Measurements from ENCODE around the gene MDFIC.

MDFIC gene

DNA sequence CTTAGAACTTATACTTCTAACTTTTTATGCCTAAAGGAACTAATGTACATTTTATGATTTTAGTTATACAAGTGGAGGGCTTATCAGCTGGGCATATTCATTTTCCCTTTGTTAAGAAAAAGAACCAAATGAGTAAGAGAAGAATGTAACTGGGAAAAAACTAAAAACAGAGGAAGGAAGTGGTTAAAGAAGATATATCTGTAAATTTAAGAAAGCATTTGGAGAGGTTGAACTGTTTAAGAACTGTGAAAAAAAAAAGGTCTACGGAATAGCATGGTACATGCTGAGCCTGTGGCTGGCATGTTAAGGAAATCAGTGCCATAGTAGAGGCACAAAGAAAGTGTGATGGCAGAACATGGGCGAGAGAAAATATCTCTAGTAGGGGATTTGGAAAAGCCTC is 6.2 kb downstream of the MDFIC start:
- no peak for DNase-seq

DNA sequence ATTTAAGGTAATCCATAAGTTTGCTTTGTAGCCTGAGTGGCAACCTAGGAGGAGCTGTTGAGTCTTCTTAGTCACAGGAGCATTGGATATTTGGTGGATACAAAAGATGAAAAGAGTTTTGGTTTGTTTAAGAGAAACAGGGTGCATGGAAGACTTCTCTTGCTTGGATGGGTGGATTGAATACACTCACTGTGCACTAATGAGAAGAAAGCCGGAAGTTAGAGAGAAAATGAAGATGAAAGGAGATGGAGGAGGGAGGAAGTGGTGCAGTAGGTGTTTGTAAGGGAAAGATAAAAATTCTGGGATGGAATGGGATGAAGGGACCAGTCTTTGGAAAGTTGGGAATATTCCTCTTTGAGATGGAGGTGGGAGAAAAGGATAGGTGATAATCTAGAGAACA is 7.7 kb downstream of the MDFIC start:
- DNase-seq = no peak

DNA sequence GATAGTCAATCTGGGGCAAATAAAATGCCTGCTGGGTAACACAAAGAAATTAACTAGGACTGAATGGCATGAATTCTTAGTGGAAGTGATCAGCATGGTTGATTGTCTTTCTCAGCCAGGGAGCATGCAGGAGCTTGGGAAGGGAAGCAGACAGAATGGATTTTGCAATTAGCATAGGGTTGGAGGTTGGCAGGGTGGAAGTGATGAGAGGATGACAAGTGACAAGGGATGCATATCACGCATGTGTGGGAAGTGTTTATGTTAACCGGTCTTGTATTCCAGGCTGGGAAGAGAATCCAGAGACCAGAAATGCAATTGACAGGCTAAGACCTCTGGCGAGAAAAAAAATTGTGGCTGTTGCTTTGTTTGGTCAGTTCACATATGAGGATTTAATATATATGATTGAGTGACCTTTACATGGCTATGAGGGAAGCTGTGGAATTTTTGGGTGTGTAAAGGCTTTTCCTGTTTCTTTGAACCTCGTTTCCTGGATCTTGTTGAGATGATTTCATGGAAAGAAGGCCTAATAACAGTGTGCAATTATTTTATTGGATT is 8.3 kb downstream of the MDFIC start:
- peak; percentile 41 to 79 for DNase-seq

DNA sequence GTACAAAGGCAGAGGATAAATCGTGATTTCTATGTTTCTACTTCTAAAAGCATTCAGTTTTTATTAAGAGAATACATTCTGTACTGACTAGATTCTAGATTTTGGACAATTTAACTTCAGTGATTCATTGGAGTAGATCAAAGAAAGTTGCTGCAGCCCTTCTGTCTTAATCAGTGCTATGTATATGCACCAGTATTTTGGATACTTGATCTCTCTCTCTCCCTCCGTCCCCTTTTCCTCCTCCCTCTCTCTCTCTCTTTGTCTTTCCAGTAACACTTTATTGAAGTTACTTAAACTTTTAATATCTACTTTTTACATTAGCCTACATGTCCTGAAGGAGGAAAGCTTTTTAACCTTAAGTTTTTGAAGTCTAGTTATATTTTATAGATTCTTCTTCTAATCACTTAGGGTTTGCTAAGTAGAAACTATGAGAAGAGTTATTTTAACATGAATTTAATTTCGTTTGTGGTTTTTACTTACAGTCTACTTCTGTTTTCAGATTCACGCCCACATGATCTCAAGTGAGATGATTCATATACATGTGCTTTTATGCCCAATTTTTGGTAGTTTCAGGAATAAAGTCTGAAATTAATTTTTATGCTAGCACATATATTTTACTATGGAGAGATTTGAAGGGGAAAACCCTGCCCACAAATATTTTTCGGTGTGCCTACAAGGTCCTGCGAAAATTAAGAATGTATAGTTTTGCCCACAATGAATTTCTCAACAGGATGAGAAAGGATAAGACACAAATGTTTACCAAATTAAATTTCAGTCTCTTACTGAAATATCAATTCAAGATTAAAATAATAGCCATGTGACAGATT is 9.1 kb downstream of the MDFIC start:
- peak; percentile 84 to 94 for DNase-seq

DNA sequence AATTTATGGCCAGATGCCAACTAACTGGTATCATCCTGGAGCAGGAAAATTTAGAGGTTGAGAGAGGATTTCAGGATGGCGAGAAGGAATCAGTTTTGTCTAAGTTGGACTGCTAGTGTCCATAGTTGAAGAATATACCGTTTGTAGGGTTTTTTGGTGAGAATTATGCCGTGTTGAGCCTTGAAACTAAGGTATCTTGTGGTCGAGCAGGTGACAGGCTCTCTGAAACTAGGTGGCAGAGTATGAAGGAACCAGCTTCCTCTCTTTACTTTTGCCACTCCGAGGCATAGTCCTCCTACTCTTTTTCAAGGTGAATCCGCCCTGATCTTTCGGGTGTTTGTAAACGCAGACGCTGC is 9.7 kb downstream of the MDFIC start:
- no peak for DNase-seq

GRCh38 chr7:114932991-114933390 is 11.1 kb downstream of the MDFIC start:
- peak; percentile 53 to 63 for DNase-seq

GRCh38 chr7:114933658-114934057 is 11.8 kb downstream of the MDFIC start:
- no peak for DNase-seq

GRCh38 chr7:114934086-114934485 is 12.2 kb downstream of the MDFIC start:
- no peak for DNase-seq

DNA sequence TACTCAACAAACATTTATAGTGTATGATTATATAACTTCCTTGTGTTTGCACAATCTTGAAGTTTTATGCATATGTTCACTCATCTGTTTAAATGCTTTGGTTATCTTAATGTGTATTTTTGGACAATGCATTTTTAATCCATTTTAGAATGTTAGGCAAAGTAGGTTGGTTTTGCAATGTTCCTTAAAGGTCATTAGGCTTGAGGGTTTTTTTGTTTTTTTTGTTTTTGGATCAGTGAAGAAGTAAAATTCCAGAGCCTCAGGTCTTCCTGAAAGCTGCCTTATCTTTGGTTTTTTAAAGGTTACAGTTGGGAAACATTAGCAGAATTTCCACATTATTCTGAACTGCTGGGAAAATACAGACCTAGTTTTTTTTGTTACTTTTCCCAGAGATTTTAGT is 12.8 kb downstream of the MDFIC start:
- DNase-seq = peak; percentile 49 to 52

DNA sequence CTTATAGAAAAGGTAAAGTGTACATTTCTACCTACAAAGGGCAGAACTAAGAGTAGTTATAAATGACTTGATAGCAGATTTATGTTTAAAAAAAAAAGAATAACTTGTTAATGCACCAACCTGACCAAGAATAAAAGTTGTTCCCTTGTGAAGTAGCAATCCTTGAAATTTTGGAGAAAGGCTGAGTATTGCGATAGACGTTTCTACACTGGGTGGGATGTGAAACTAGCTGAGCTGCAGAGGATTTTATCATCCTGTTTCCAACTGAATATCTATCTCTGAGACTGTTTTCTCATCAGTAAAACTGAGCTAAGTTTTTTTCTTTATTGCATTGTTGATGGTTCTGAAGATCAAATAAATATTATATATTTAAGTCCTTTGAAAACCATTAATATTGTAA is 14.6 kb downstream of the MDFIC start:
- DNase-seq = peak; percentile 75 to 79

DNA sequence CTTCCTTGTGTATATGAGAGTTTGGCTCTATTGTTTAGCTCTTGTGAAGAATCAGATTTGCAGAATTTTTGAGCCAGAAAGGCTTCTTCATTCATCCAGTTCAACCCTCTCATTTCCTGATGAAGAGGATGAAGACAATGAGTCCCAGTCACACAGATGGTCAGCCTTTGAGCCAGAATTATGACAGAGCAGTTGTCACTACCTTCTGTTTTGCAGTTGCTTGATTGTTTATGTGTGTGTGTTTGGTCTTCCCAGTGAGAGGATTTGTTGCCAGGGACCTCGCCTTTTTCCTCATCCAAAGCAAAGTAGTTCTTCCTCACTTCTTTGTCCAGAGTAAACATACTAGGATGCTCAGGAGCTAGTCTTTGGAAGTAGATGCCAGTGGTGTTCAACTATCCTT is 15.6 kb downstream of the MDFIC start:
- DNase-seq = no peak

DNA sequence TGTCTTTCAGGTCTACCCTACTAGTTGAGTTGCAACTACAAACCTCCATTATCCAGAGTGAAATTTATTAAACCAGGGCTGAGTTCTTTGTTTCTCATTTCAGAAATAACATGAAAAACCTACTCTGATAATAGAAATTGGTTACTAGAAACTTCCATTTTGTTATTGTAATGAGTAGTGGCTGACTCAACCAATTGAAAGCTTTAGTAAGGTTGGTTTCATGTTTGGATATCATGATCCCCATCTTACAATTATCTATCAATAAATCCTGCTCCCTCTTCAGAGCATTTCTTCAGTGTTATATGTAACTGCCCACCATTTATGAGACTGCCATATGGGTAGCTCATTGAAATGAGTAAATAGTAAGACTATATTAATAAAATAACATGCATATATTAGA is 16.9 kb downstream of the MDFIC start:
- DNase-seq = no peak

DNA sequence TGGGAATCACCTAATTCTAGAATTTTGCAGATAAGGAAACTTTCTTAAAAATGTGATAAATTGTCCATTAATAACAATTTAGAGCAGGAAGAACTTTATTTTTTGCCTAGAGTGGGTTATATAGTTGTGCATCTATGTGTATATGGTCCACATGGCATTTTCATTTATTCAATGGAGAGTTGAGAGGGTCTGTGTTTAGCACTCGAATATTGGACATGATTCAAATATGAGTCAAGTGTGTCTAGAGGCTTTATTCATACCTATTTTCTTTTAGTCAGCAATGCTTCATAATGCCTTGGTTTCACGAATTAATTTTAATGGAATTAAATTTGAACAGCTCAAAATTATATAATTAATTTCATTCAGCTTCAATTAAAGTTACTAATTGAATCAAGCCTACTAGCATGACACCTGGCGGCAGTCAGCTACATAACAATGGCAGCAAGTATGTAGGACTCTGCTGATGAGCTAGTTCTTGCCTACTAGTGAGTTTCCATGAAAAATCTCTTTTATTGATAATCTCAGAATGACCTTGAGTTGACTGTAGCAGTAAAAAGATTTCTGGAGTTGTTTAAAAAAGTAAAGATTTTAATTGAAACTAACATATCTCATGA is 17.7 kb downstream of the MDFIC start:
- no peak for DNase-seq

- no peak for DNase-seq
Observed at GRCh38 chr7:114940220-114940619, 18.3 kb downstream of the MDFIC start.

DNA sequence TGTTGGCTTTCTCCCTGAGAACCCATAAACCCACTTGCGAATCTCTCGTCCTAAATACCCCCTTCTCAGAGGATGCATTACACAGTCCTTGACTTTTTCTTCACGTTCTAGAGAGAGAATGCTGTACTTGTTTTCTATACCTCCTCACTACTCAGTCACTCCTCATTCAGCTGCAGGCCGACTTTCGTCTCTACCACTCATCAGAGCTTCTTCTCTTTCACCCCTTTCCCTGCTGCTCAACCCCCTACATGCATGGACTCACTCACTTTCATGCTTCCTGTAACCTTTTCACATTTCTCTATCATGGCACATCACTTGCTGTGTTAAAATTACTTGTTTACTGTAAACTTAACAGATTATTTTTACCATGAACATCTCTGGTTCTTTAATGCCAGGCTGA is 19.8 kb downstream of the MDFIC start:
- no peak for DNase-seq

- DNase-seq = no peak
Observed at GRCh38 chr7:114942446-114943175, 20.7 kb downstream of the MDFIC start.

- no peak for DNase-seq
Observed at GRCh38 chr7:114943530-114943929, 21.6 kb downstream of the MDFIC start.

- DNase-seq = no peak
Observed at GRCh38 chr7:114943953-114944744, 22.3 kb downstream of the MDFIC start.

DNA sequence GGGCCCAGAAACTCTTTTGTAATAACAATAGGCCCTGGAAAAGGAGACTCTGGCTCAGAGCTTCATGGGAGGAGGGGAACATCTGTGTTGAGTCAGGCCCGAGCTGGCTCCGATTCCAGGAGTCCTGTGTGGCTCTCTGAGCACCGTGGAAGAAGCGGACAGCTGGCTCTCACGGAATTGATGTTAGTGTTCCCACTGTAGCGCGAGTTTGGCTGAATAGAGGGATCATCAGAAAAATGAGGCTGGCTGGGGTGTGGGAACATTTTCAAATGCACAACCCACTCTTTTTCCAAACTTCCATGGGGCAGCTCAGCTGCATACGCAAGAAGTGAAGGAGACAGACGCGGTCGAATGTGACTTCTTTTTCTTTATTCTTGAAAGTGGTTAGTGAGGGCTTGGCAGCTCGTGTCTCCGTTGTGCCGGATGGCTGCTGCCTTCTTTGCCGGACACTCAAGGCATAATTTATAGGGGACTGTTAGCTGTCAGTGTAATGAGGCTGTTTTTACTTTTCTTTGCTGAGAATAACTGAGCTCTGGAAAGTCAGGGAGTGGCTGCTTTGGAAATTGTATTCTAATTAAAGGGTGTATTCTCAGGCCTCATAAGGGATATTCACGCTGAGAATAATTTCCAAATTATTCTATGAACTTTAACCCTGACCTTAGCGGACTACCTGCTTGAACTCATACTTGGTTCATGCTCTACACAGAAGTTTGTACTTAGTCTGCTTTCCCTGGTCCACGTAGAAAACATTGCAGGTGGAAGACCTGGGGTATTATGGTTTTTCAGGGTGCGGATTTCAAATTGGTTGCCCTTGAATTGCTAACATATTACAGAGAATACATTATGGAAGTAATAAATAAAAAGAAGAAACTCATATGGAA is 23.1 kb downstream of the MDFIC start:
- DNase-seq = no peak

- DNase-seq = no peak
Observed at GRCh38 chr7:114949231-114949630, 27.3 kb downstream of the MDFIC start.

DNA sequence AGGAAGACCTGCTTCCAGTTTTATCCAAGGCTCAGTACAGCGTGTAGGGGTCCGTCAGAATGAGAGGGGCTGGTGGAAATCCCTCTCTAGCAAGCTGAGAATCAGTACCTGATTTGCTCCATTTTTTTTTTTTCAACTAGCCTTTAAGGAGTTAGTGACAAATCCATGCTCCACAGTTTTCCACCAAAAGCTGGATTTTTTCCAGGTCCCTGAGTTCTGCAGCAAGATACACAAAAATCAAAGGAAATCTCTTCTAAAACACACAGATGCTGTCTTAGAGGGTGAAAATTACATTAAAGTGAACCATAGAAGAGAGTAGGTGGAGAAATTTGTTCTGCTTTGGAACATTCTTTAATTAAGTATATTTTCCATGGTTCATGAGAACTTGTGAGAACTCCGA is 30.4 kb downstream of the MDFIC start:
- no peak for DNase-seq

GRCh38 chr7:114953724-114954123 is 31.8 kb downstream of the MDFIC start:
- DNase-seq = no peak
